ENCODE data around the gene RNF7.
"Not testable (repeated sequence)": the region's sequence is repeated elsewhere in the genome, so short reads cannot be mapped to it uniquely, and the experiment has no call there.

Gene RNF7

GRCh38 chr3:141784096-141784495, 46.0 kb downstream of the RNF7 start:
- peaks cover 3% of the 10 kb centered on the region for H3K9me3 Mint-ChIP-seq
- H3K36me3 Mint-ChIP-seq = no peaks in the 10 kb centered on the region
- H3K4me1 Mint-ChIP-seq = no peaks in the 10 kb centered on the region
- no peak overlapping the region for H3K4me3 Mint-ChIP-seq
- no peak overlapping the region for H3K27ac Mint-ChIP-seq
- ATAC-seq = no peak
- H3K27me3 Mint-ChIP-seq = peaks cover 15% of the 10 kb centered on the region

GRCh38 chr3:141784531-141784930, 46.4 kb downstream of the RNF7 start:
- no peak overlapping the region for H3K27ac Mint-ChIP-seq
- no peaks in the 10 kb centered on the region for H3K36me3 Mint-ChIP-seq
- ATAC-seq = no peak
- H3K4me1 Mint-ChIP-seq = no peaks in the 10 kb centered on the region
- peaks cover 11% of the 10 kb centered on the region for H3K27me3 Mint-ChIP-seq
- H3K9me3 Mint-ChIP-seq = peaks cover 2% of the 10 kb centered on the region
- no peak overlapping the region for H3K4me3 Mint-ChIP-seq

- Mint-ChIP-seq H3K4me1 (no peaks in the 10 kb centered on the region), H3K4me3 (no peak overlapping the region), H3K9me3 (no peaks in the 10 kb centered on the region), H3K36me3 (no peaks in the 10 kb centered on the region), H3K27me3 (no peaks in the 10 kb centered on the region), H3K27ac (no peak overlapping the region)
- no peak for ATAC-seq
Measured at GRCh38 chr3:141788149-141788548, 50.1 kb downstream of the RNF7 start.

GRCh38 chr3:141788750-141789149, 50.7 kb downstream of the RNF7 start:
- H3K4me1 Mint-ChIP-seq, H3K27ac Mint-ChIP-seq, H3K9me3 Mint-ChIP-seq, H3K27me3 Mint-ChIP-seq, H3K4me3 Mint-ChIP-seq, ATAC-seq, H3K36me3 Mint-ChIP-seq: not testable (repeated sequence)

GRCh38 chr3:141789281-141789680, 51.2 kb downstream of the RNF7 start:
- H3K4me1 Mint-ChIP-seq = peaks cover 3% of the 10 kb centered on the region
- H3K4me3 Mint-ChIP-seq = no peak overlapping the region
- H3K9me3 Mint-ChIP-seq = no peaks in the 10 kb centered on the region
- H3K36me3 Mint-ChIP-seq = no peaks in the 10 kb centered on the region
- no peak for ATAC-seq
- no peaks in the 10 kb centered on the region for H3K27me3 Mint-ChIP-seq
- H3K27ac Mint-ChIP-seq = no peak overlapping the region

DNA sequence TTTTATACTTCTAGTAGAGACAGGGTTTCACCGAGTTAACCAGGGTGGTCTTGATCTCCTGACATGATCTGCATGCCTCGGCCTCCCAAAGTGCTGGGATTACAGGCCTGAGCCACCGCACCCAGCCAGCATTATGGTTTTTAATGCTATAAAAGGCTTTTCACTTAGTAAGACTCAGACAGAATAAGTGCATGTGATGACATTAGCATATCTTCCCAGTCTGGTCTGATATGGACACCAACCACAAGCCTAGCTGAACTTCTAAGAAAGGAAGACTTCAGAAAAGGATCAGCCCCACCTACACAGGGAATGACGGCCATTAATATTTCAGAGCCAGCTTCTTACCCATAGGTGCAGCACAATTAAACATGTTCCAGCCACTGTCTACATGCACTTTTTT, 52.1 kb downstream of the RNF7 start:
- H3K4me1 Mint-ChIP-seq = peaks cover 6% of the 10 kb centered on the region
- no peak overlapping the region for H3K4me3 Mint-ChIP-seq
- no peaks in the 10 kb centered on the region for H3K27me3 Mint-ChIP-seq
- no peak for ATAC-seq
- no peaks in the 10 kb centered on the region for H3K36me3 Mint-ChIP-seq
- H3K9me3 Mint-ChIP-seq = no peaks in the 10 kb centered on the region
- no peak overlapping the region for H3K27ac Mint-ChIP-seq

DNA sequence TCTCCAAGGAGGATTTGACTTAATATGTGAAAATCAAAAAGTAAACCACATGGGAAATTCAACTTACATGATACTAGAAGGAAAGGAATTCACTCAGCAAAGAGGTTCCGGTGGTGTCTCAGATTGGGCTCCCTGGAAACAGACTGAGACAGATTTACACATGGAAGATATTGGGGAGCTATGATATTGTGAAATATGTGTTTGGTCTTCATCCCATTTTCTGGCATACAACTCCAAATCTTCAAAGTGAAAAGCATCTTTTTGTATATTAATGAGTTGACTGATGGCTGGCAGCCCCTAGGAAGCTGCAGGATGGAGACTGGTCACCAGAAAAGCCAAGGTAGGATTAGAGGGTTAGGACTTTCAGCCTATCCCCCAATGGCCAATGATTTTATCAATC, 54.4 kb downstream of the RNF7 start:
- no peak for ATAC-seq
- Mint-ChIP-seq H3K9me3 (no peaks in the 10 kb centered on the region), H3K27ac (no peak overlapping the region)

DNA sequence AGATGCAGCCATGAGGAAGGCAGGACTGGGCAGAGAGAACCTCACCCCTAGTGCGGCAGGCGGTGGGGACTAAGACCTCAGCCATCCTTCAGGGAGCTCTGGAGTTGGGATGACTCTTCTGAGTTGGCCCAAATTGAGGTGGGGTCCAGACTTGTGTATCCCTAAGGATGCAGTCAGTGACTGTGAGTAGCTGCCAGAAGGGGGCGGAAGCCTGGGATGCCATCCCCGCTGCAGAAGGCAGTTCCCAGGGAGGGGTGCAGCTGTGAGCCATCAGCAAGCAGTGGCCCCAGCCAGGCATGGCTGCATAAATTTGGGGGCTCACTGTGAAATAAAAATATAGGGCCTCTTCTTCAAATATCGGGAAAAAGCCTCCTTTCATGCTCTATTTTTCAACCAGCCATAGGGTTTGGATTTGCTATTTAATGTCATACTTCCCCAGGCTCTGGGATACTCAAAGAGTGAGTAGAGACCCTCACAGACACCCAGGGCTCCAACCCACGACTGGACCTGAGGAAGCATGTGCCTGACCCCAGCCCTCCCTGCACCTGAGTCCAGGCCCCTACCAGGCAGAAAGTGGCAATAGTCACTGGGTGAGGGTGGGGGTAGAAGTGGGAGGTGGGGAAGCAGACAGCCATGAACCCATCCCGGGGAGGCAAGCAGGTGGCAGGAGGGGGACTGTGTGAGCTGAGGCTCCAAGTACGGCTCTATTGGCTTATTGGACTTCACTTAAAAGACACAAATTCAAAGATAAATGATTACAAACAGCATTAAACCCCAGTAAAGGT, 55.6 kb downstream of the RNF7 start:
- no peaks in the 10 kb centered on the region for H3K27me3 Mint-ChIP-seq
- H3K9me3 Mint-ChIP-seq = no peaks in the 10 kb centered on the region
- H3K27ac Mint-ChIP-seq = peak overlapping the region; percentile 89
- no peak overlapping the region for H3K4me3 Mint-ChIP-seq
- H3K4me1 Mint-ChIP-seq = peaks cover 34% of the 10 kb centered on the region
- no peak for ATAC-seq
- H3K36me3 Mint-ChIP-seq = no peaks in the 10 kb centered on the region

More for the DNA sequence above, 54.4 kb downstream of the RNF7 start:
- no peak overlapping the region for H3K4me3 Mint-ChIP-seq
- peaks cover 29% of the 10 kb centered on the region for H3K4me1 Mint-ChIP-seq
- no peaks in the 10 kb centered on the region for H3K27me3 Mint-ChIP-seq
- H3K36me3 Mint-ChIP-seq = no peaks in the 10 kb centered on the region

- no peak for ATAC-seq
- Mint-ChIP-seq H3K4me1 (peaks cover 34% of the 10 kb centered on the region), H3K4me3 (no peak overlapping the region), H3K9me3 (no peaks in the 10 kb centered on the region), H3K27ac (peak overlapping the region; percentile 89), H3K27me3 (no peaks in the 10 kb centered on the region), H3K36me3 (no peaks in the 10 kb centered on the region)
Measured at GRCh38 chr3:141795276-141795675, 57.2 kb downstream of the RNF7 start.

DNA sequence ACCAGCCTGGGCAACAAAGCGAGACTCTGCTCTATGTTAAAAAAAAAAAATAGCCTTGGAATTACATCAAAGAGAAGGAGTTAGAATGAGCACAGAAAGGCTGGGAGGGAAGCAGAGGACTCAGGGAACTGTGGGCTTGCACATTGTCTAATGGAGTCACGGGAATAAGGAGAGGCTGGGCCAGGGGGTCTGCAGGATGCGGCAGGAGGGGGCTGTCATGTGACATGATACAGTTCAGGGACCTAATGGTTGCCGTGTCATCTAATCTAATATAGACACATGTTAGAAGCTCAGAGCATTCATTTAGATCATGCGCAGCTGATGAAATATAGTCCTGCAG, 57.6 kb downstream of the RNF7 start:
- Mint-ChIP-seq H3K4me1 (peaks cover 34% of the 10 kb centered on the region), H3K4me3 (no peak overlapping the region), H3K27ac (peak overlapping the region; percentile 89), H3K36me3 (no peaks in the 10 kb centered on the region), H3K9me3 (no peaks in the 10 kb centered on the region), H3K27me3 (no peaks in the 10 kb centered on the region)
- ATAC-seq = no peak

DNA sequence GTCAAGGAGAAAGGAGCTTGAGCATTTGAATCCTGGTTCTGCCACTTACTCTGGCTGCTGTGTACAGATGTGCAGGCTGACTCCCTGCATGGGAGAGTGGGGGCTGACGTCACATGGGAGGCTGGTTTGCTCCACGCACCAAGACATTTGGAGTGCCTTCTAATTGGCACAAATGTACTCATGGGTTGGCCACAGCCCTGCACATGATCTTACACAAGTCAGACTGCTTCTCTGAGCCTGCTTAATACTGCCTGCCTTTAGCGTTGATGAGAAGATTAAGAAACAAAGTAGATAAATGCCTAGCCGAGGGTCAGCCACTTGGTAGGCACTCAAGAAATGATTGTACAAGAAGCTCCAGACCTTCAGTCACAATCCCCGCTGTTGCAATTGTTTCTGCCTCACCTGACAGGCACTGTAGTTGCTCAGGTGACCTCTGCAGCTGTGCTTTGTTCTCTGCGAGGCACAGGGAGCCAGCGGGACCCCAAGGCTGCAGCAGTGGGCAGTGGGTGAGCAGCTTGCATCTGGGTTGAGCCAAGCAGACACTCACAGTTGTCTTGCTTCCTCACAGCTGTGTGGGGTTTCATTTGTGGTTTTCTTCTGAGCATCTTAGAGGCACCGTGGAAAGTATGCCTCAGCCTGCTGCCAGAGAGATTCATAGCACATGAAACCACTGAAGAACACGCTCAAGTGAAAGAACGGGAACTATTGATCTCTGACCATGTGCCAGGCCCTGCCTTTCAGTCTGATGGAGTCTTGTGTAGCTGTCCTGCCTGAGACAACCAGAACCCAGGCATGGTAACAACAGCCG, 58.2 kb downstream of the RNF7 start:
- Mint-ChIP-seq H3K4me1 (peaks cover 34% of the 10 kb centered on the region), H3K27ac (peak overlapping the region; percentile 89), H3K27me3 (no peaks in the 10 kb centered on the region), H3K4me3 (peak overlapping the region; percentile 72), H3K9me3 (no peaks in the 10 kb centered on the region), H3K36me3 (no peaks in the 10 kb centered on the region)
- ATAC-seq = peak; percentile 97

Data from stimulated activated memory B cell treated with anti-CD40 and anti-IgM and Interleukin-4, amounts not matched to agents 10 μg/mL and 1 μg/mL and 100 μg/mL, for 72 hours (primary cell).